GM19324 (cell line): Measurements from ENCODE around the gene SMC5.
"Not testable (repeated sequence)": the region's sequence is repeated elsewhere in the genome, so short reads cannot be mapped to it uniquely, and the experiment has no call there.

ENCODE experiments used
- ATAC-seq: cut with Tn5 transposase; IDR thresholded peaks from one replicate; pipeline ENCODE4 v1.9.1; 2021; ENCODE audit warnings: mild to moderate bottlenecking, moderate library complexity; ENCODE audit not compliant: unreplicated experiment, low FRiP score

Gene SMC5

DNA sequence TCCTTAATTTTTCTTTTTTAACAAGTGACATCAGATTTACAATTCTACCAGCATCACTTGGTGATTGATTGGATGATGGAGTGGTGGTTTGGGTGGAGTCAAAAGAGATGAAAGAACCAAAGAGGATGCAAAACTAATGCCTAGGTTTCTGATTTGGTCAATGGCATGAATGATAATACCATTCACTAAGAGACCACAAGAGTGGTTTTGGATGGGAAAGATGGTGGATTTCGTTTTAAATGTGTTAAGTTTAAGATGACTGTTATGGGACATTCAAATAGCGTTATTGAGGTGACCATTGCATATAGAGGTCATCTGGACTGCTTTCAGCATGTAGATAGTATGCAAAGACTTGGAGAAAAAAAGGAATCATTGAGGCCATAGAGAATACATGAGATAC, 3.6 kb downstream of the SMC5 start:
- ATAC-seq, result no peak

DNA sequence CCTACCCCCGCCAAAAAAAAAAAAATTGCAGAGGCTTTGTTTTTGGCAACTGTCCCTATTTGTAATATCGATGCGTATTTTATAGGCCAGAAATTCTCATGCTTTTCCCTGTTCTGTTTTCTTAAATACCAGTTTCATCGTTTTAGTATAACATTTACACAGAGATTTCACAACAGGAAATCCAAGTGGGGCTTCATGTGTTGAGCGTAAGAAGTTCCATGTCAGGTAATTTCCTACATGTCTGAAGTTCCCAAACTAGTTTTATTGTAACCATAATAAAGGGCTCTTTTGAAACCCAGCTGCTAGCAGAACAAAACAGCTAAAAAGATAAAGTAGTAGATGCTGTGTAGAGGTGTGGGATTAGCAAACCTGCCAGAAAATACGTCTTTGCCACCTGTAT, 4.2 kb downstream of the SMC5 start:
- no peak for ATAC-seq

DNA sequence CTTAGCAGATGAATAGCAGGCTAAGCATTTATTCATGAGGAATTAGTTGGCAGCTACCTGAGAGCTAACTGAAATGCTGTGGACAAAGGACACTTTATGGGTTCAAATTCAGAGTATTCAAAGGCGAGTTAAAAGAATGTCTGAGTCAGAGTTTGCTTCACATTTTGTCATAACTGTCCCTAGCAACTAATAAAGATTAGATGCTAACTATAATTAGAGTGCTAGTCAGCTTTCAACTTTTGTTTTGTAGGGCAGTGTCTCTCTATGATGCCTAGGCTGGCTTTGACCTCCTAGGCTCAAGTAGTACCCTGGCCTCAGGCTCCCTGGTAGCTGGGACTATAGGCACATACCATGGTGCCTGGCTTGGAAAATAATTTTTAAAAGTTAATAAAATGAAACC, 4.6 kb downstream of the SMC5 start:
- ATAC-seq, result no peak

DNA sequence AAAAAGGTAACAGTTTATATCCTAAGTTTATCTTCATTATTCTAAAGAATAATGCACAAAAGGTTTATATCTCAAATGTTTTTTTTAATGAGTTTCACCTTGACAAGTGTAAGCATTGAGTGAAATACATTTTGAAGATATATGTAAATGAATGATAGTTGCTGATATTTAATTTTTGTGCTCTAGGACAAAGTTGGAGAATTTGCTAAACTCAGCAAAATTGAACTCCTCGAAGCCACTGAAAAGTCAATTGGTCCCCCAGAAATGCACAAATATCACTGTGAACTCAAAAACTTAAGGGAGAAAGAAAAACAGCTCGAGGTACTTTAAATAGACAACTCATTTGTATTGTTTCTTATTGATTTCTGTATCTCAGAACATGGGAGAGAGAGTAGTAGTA, 19.5 kb downstream of the SMC5 start:
- no peak for ATAC-seq

DNA sequence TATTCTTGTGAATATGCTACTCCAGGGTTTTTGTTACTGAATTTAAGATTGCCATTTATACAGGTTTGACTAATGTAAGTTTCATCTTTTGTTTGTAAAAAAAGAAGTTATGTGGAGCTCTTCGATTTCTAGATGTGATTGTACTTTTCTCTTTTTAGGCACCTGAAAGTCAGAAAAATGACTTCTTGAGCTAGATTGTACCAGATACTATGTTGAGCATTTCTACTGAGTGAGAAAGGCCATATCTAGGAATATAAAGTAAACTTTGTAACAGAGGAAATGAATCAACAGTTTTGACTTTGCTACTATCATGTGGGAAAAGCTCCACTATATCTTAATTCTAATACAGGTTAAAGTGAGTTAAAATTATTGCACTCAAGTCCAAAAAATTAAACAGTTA, 25.1 kb downstream of the SMC5 start:
- no peak for ATAC-seq

DNA sequence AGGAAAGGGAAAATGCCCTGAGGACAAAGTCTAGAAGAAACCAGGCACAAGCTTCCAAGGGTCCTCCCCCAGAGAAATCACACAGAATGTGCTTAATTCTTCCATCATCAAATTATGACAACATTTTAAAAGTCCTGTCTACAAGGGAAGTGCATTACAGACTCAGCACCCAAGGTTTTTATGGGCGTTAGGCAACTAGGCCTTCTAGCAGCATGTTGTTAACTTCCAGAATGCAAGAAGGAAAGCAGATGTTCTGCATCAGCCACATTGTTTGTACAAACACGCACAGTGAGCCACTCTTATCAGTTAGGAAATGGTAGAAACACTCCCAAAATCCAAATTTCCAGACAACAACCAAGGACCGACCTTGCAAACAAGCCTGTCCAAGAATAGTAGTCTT, 26.5 kb downstream of the SMC5 start:
- no peak for ATAC-seq

DNA sequence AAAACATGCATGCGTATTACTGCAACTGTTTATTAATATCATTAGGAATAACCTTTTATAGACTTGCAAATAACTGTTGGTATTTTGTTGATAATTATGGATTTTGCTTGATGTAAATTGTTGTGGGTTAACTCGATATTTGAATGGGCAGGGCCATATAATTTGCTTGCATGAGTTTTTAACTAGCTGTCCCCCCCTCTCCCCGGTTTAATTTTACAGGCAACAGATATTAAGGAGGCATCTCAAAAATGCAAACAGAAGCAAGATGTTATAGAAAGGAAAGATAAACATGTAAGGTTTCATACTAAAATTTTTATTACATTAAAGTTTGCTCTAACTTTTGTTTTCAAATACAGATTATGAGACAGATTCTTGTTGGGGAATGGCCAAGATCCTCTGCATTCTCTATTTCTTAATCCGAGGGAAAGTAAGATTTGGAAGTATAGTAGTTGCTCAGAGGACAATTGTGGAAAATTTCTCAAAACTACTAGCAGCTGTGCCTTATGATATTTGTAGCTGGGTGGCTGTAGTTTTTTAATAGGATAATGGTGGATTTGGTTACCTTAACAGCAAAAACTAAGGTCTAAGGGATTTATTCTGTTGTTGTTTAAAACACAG, 27.3 kb downstream of the SMC5 start:
- no peak for ATAC-seq

DNA sequence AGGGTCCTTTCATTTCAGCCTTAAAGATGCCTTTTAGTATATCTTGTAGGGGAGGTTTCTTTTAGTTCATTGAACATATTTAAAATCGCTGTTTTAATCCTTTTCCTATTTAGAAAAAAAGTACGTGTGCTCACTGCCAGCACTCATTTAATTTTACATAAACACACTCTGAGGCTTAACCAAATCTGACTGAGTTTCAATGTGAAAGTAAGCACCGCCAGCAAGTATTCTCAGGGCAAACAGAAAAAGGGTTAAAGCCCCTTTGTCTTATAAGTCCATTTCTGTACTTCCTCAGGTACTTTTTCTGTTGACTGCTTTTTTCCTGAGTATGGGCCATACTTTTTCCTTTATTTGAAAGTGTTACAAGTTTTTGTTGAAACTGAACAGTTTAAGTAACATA, 31.8 kb downstream of the SMC5 start:
- ATAC-seq, result no peak

DNA sequence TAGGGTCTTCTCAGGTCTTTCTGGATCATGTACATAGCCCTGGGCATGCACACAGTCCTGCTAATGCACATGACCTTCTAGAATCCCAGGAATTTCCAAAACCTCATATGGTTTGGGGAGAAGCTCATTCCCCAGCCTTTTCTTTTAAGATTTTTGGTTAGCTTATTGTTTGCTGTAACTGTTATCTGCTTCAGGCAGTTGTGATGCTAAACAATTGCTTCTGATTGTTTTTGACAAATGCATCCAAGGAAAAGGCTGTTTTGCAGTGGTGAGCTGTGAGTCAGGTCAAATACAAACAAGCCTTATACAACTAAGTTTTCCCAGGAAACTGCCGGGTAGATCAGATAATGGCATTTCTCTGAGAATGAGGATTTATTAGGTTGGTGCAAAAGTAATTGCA, 32.7 kb downstream of the SMC5 start:
- no peak for ATAC-seq

DNA sequence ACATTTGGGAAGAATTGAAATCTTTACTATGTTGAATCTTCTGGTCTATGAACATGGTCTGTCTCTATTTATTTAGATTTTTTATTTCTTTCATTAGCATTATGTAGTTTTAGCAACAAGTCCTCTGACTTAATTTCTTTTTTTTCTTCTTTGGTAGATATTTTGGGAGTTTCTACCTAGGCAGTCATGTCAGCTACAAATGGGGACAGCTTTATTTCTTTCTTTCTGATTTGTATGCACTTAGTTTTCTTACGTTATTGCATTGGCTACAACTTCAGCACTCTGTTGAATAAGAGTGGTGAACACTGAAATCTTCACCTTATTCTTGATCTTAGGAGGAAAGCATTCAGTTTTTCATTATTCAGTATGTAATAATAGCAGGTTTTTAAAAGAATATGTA, 33.5 kb downstream of the SMC5 start:
- ATAC-seq, result no peak

DNA sequence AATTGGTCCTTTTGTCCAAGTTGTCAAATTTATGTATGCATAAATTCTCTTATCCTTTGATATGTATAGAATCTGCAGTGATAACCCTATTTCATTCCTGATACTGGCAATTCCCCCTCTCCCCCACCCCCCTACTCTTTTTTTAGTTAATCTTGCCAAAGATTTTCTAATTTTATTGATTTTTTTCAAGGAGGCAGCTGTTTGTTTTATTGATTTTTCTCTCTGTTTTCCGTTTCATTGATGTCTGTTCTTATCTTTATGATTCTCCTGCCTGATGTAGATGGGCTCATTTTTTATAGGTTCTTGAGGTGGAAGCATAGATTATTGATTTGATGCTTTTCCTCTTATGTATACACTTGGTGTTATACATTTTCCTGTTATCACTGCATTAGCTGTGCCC, 34.4 kb downstream of the SMC5 start:
- ATAC-seq, result no peak

DNA sequence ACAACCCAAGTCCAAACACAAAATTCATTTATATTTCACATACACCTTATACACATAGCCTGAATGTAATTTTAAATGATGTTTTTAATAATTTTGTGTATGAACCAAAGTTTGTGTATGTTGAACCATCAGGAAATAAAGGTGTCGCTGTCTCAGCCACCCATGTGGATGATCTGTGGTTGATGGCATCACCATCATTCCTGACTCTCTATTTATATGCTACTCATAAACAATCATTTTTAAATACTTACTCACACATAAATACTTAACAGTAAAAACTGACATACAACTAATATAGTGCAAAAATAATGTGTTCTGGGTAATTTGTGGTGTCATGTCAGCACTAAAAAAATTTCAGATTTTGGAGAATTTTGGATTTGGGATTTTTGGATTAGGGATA, 38.4 kb downstream of the SMC5 start:
- no peak for ATAC-seq

DNA sequence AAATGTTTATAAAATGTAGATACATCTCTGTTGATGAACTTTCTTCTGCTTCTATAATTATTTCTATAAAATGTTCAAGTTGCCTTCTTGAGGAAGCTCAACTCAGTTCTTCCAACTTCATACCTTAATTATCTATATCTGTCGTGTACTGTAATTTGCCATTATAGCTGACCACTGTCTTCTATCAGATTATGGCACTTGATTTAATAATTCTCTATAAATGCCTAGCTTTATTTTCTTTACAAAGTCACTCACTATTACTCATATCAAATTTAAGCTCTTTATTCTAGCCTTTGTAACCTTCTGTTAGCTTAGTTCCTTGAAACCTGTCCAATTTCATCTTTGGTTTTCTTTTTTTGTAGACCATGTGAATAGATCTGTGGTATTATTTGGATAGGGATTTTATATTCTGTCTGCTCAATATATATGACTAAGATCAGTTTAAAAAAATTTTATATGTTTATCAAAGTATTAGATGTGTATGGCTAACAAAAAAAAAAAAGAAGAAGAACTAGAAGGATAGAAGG, 39.5 kb downstream of the SMC5 start:
- ATAC-seq, result no peak

DNA sequence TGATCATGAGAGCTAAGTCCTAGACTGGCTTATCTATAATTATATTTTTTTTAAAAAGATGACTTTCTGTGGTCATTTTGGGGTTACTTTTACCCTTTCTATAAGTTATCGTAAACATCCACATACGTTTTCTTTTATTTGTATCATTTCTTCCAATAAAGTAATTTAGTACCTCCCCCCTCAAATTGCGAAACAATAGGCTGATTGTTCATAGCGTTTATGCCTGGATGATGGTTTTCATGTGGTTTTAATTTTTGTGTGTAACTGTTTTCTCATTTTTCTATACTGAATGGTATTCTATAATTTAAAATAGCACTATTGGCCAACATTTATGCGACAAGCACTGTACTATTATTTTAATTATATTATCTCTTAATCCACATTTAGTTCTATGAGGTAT, 44.5 kb downstream of the SMC5 start:
- ATAC-seq, result no peak

DNA sequence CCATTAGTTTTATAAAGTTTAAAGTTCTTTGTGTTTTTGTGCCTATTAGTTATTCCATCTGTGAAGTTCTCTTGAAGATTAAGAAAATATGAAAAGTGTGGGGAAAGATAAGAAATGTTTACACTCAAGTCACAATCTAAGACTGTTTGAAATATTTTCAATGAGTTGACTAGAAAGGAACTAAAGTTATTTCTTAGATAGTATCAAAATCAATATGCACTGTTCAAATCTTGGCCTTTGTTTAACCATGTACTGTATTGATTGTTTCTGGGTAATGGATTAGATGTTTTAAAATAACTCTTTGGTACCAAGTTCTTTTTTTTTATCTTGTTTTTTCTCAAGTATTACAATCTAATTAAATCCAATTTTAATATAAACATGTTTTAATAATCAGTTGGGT, 46.0 kb downstream of the SMC5 start:
- ATAC-seq, result no peak

DNA sequence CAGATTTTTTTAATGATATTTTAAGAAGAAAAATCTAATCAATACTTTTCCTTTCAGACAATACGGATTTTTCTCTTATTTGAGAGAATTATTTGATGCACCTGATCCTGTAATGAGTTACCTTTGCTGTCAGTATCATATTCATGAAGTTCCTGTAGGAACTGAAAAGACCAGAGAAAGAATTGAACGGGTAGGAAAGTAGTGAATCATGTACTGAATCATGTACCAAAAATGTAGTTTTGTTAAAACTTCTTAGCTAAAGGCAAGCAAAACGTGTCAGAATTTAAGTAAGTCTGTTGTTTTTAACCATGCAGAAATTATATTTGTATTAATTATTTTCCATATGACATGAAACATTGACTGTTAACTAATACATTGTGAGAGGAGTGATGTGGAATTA, 56.6 kb downstream of the SMC5 start:
- no peak for ATAC-seq

DNA sequence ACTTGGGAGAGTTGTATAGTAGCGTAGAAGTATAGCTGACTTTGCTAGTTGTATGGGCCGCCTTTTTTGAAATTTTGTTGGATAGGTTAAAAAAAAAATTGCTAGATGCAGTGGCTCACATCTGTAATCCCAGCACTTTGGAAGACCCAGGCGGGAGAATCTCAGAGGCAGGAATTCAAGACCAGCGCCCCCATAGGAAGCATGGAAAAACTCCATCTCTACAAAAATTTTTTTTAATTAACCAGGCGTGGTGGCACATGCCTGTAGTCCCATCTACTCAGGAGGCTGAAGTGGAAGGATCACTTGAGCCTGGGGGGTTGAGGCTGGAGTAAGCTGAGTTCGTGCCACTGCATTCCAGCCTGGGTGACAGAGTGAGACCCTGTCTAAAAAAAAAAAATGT, 59.2 kb downstream of the SMC5 start:
- no peak for ATAC-seq

DNA sequence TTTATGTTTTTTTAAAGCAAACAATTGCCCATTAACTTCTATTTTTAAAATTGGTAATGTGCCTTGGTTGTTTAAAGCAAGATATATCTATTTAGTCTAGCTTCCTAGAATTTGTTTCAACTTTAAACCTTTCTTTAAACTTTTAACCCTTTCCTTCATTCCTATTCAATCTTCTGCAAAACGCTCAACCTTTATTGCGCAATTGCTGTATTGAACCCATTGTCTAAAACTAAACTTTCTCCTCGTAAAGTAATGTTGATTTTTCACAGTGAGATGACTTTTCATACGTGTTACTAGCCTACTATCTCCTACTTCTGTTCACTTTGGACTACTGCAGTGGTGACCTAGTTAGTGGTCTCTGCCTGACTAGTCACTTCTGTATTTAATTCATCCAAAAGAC, 63.3 kb downstream of the SMC5 start:
- no peak for ATAC-seq

DNA sequence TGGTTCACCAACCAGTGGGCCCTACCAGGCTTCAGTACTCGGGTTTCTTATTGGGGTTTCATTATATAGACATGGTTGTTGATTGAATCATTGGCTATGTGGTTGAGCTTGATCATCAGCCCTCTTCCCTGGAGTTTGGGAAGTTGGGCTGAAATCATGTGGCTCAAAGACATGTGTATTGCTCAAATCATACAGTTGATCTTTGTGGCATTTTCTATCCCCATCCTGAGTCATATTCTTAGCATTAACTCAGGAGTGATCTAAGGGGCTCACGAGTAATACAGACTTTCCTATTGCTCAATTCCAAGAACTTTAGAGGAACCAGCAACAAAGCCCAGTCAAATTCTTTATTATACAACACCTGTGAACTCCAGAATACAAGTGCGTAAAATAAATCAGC, 66.2 kb downstream of the SMC5 start:
- ATAC-seq, result no peak

DNA sequence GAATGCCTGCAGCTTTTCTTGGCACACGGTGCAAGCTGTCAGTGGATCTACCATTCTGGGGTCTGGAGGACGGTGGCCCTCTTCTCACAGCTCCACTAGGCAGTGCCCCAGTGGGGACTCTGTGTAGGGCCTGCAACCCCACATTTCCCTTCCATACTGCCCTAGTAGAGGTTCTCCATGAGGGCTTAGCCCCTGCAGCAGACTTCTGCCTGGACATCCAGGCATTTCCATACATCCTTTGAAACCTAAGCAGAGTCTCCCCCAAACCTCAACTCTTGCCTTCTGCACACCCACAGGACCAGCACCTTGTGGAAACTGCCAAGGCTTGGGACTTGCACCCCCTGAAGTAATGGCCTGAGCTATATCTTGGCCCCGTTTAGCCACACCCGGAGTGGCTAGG, 69.8 kb downstream of the SMC5 start:
- not testable (repeated sequence) for ATAC-seq

DNA sequence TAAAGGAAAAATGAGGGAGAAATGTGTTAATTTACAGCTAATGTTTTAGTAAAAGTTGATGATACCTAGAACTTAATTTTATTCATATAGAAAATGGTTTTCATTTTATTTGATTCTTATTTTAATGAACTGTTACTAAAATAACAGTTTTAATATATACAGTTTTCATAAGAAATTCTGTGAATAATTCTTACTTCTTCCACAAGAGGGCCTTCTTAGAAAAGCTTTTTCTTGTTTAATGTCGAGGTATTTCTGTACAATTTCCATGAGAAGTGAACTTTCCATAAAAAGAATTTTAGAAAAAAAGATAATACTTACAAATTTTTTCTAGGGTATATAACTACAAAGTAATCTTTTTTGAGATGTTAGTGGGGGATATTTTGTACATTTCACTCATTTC, 81.8 kb downstream of the SMC5 start:
- ATAC-seq, result no peak

DNA sequence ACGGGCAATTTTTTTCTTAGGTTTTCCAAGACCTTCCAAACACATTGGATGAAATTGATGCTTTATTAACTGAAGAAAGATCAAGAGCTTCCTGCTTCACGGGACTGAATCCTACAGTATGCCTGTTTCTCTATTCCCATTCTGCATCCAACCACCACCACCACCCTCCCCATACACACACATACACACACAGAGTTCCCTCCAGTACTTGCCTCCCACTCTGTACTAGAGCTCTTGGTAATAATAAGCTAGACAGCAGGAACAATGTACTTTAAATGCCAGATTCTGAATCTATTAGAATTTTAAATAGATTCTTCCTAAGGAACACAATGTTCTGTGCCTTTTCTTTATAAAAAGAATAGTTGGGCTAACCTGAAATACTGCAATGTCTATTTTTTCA, 88.3 kb downstream of the SMC5 start:
- no peak for ATAC-seq

DNA sequence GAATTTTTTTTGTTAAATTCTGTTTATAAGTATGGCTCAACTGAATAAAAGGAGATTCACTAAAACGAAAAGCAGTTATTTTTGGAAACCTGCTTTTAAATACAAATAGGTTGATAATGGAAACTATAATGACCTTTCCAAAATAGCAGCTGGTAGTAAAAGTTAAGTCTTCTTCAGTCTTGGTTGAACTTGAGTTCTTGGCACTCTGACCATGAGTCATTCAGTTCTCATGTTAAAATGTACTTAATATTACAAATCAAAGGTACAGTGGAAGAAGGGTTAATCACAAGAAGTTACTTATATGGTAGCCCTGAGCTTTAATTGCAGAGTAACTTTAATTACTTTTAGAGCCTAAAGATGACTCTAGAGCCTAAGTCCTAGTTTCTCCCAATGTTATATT, 93.6 kb downstream of the SMC5 start:
- ATAC-seq, result no peak
